Measurements from ENCODE around the gene FOXC1. TPM values are rescaled to one million over a fixed set of nuclear protein-coding genes. Genes with fewer than 3 reads are reported as not detected.

FOXC1 gene
- total RNA-seq, 1 donor from 2014 or later = 3.3 TPM

DNA sequence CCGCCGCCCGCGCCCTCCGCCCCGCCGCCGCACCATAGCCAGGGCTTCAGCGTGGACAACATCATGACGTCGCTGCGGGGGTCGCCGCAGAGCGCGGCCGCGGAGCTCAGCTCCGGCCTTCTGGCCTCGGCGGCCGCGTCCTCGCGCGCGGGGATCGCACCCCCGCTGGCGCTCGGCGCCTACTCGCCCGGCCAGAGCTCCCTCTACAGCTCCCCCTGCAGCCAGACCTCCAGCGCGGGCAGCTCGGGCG lies 1.5 kb downstream of the FOXC1 start:
- H3K4me1 Mint-ChIP-seq (ENCODE audit: low read depth, unreplicated experiment) = peaks cover 22% of the 10 kb centered on the region
- peak; percentile 66 for DNase-seq
- H3K9me3 Mint-ChIP-seq (ENCODE audit: unreplicated experiment) = peaks cover 24% of the 10 kb centered on the region
- no peaks in the 10 kb centered on the region for H3K36me3 Mint-ChIP-seq (ENCODE audit: unreplicated experiment)
- TF ChIP-seq, protein P1, sequence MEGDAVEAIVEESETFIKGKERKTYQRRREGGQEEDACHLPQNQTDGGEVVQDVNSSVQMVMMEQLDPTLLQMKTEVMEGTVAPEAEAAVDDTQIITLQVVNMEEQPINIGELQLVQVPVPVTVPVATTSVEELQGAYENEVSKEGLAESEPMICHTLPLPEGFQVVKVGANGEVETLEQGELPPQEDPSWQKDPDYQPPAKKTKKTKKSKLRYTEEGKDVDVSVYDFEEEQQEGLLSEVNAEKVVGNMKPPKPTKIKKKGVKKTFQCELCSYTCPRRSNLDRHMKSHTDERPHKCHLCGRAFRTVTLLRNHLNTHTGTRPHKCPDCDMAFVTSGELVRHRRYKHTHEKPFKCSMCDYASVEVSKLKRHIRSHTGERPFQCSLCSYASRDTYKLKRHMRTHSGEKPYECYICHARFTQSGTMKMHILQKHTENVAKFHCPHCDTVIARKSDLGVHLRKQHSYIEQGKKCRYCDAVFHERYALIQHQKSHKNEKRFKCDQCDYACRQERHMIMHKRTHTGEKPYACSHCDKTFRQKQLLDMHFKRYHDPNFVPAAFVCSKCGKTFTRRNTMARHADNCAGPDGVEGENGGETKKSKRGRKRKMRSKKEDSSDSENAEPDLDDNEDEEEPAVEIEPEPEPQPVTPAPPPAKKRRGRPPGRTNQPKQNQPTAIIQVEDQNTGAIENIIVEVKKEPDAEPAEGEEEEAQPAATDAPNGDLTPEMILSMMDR (IDR thresholded peaks at IDR 0.05; ENCODE audit: partially characterized antibody, unreplicated experiment) = no peak
- no peak overlapping the region for H3K4me3 Mint-ChIP-seq (ENCODE audit: unreplicated experiment)
- peaks cover 25% of the 10 kb centered on the region for H3K27me3 Mint-ChIP-seq (ENCODE audit: unreplicated experiment)
- no peak overlapping the region for H3K27ac Mint-ChIP-seq (ENCODE audit: unreplicated experiment)

DNA sequence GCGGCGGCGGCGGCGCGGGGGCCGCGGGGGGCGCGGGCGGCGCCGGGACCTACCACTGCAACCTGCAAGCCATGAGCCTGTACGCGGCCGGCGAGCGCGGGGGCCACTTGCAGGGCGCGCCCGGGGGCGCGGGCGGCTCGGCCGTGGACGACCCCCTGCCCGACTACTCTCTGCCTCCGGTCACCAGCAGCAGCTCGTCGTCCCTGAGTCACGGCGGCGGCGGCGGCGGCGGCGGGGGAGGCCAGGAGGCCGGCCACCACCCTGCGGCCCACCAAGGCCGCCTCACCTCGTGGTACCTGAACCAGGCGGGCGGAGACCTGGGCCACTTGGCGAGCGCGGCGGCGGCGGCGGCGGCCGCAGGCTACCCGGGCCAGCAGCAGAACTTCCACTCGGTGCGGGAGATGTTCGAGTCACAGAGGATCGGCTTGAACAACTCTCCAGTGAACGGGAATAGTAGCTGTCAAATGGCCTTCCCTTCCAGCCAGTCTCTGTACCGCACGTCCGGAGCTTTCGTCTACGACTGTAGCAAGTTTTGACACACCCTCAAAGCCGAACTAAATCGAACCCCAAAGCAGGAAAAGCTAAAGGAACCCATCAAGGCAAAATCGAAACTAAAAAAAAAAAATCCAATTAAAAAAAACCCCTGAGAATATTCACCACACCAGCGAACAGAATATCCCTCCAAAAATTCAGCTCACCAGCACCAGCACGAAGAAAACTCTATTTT lies 2.0 kb downstream of the FOXC1 start:
- TF ChIP-seq, protein P1 (IDR thresholded peaks at IDR 0.05; ENCODE audit: partially characterized antibody, unreplicated experiment) = no peak
- H3K4me1 Mint-ChIP-seq (ENCODE audit: low read depth, unreplicated experiment) = peaks cover 21% of the 10 kb centered on the region
- H3K9me3 Mint-ChIP-seq (ENCODE audit: unreplicated experiment) = peaks cover 24% of the 10 kb centered on the region
- no peaks in the 10 kb centered on the region for H3K36me3 Mint-ChIP-seq (ENCODE audit: unreplicated experiment)
- DNase-seq = no peak
- H3K27me3 Mint-ChIP-seq (ENCODE audit: unreplicated experiment) = peaks cover 23% of the 10 kb centered on the region
- peak overlapping the region; percentile 92 for H3K4me3 Mint-ChIP-seq (ENCODE audit: unreplicated experiment)
- peak overlapping the region; percentile 36 for H3K27ac Mint-ChIP-seq (ENCODE audit: unreplicated experiment)

DNA sequence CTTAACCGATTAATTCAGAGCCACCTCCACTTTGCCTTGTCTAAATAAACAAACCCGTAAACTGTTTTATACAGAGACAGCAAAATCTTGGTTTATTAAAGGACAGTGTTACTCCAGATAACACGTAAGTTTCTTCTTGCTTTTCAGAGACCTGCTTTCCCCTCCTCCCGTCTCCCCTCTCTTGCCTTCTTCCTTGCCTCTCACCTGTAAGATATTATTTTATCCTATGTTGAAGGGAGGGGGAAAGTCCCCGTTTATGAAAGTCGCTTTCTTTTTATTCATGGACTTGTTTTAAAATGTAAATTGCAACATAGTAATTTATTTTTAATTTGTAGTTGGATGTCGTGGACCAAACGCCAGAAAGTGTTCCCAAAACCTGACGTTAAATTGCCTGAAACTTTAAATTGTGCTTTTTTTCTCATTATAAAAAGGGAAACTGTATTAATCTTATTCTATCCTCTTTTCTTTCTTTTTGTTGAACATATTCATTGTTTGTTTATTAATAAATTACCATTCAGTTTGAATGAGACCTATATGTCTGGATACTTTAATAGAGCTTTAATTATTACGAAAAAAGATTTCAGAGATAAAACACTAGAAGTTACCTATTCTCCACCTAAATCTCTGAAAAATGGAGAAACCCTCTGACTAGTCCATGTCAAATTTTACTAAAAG lies 2.7 kb downstream of the FOXC1 start:
- H3K4me3 Mint-ChIP-seq (ENCODE audit: unreplicated experiment) = peak overlapping the region; percentile 92
- TF ChIP-seq, protein P1 (IDR thresholded peaks at IDR 0.05; ENCODE audit: partially characterized antibody, unreplicated experiment) = no peak
- H3K27me3 Mint-ChIP-seq (ENCODE audit: unreplicated experiment) = peaks cover 23% of the 10 kb centered on the region
- peaks cover 19% of the 10 kb centered on the region for H3K9me3 Mint-ChIP-seq (ENCODE audit: unreplicated experiment)
- H3K36me3 Mint-ChIP-seq (ENCODE audit: unreplicated experiment) = no peaks in the 10 kb centered on the region
- DNase-seq = no peak
- H3K27ac Mint-ChIP-seq (ENCODE audit: unreplicated experiment) = peak overlapping the region; percentile 36
- peaks cover 17% of the 10 kb centered on the region for H3K4me1 Mint-ChIP-seq (ENCODE audit: low read depth, unreplicated experiment)

GRCh38 chr6:1612974-1613306 lies 3.2 kb downstream of the FOXC1 start:
- Mint-ChIP-seq H3K27ac (ENCODE audit: unreplicated experiment) (no peak overlapping the region), H3K36me3 (ENCODE audit: unreplicated experiment) (no peaks in the 10 kb centered on the region), H3K27me3 (ENCODE audit: unreplicated experiment) (peaks cover 27% of the 10 kb centered on the region), H3K4me1 (ENCODE audit: low read depth, unreplicated experiment) (peaks cover 16% of the 10 kb centered on the region), H3K9me3 (ENCODE audit: unreplicated experiment) (peaks cover 19% of the 10 kb centered on the region), H3K4me3 (ENCODE audit: unreplicated experiment) (peak overlapping the region; percentile 92)
- TF ChIP-seq, protein P1 (IDR thresholded peaks at IDR 0.05; ENCODE audit: partially characterized antibody, unreplicated experiment) = no peak
- no peak for DNase-seq

DNA sequence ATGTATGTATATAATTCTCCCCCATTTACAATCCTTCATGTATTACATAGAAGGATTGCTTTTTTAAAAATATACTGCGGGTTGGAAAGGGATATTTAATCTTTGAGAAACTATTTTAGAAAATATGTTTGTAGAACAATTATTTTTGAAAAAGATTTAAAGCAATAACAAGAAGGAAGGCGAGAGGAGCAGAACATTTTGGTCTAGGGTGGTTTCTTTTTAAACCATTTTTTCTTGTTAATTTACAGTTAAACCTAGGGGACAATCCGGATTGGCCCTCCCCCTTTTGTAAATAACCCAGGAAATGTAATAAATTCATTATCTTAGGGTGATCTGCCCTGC lies 3.6 kb downstream of the FOXC1 start:
- Mint-ChIP-seq H3K27ac (ENCODE audit: unreplicated experiment) (no peak overlapping the region), H3K4me3 (ENCODE audit: unreplicated experiment) (peak overlapping the region; percentile 92), H3K27me3 (ENCODE audit: unreplicated experiment) (peaks cover 29% of the 10 kb centered on the region), H3K4me1 (ENCODE audit: low read depth, unreplicated experiment) (peaks cover 15% of the 10 kb centered on the region), H3K9me3 (ENCODE audit: unreplicated experiment) (peaks cover 16% of the 10 kb centered on the region), H3K36me3 (ENCODE audit: unreplicated experiment) (no peaks in the 10 kb centered on the region)
- TF ChIP-seq, protein P1 (IDR thresholded peaks at IDR 0.05; ENCODE audit: partially characterized antibody, unreplicated experiment) = no peak
- DNase-seq = no peak
